Measurements from ENCODE around the gene SPACA9. TPM values are rescaled to one million over a fixed set of nuclear protein-coding genes. Genes with fewer than 3 reads are reported as not detected.

SPACA9 gene
- total and polyA plus RNA-seq, 4 donors = 10.5 to 25.1 (median 16.2) TPM

DNA sequence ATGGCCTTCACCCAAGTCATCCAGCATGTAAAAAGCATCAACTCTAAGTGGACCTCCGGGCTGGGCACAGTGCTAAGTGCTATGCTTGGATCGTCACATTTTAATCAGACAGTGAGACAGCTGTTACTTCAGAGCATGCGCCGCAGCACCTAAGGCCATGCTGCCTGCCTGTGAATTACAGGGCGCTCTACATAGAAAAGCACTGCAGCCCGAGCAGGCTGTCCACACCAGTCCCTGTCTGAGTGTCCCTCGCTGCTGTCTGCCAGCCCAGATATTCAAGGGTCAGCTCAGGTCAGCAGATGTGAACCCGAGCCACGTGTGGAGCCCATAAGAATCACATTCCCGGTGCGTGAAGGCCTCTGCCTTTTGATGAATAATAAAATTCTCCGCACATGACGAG is 37.7 kb upstream of the SPACA9 start:
- Histone ChIP-seq H3K4me3 (no peak overlapping the region), H3K27me3 (ENCODE audit: control insufficient read depth in 3 of 3, insufficient read depth in 3 of 3, low read length in 2 of 3) (no peaks in the 10 kb centered on the region), H3K9ac (ENCODE audit: insufficient read depth in 1 of 2, low read length in 2 of 2) (no peak overlapping the region), H3K36me3 (ENCODE audit: control insufficient read depth in 4 of 4, insufficient read depth in 4 of 4, low read length in 4 of 4) (no peaks in the 10 kb centered on the region), H3K27ac (ENCODE audit: low read depth in 1 of 2, low read length in 1 of 2) (no peak overlapping the region), H3K9me3 (ENCODE audit: control insufficient read depth in 4 of 4, insufficient read depth in 3 of 4, low read length in 3 of 4) (peaks cover 0 to 1% (median 0%) of the 10 kb centered on the region in 4 donors), H3K4me1 (ENCODE audit: control insufficient read depth in 5 of 5, insufficient read depth in 5 of 5, low read length in 5 of 5) (no peaks in the 10 kb centered on the region)
- WGBS, 2 donors = 85 to 90% methylated on average over 13 of the region's 13 CpGs
- DNase-seq (no peak), ATAC-seq (ENCODE audit: insufficient read depth, low FRiP score) (no peak)
- TF ChIP-seq, protein P1, sequence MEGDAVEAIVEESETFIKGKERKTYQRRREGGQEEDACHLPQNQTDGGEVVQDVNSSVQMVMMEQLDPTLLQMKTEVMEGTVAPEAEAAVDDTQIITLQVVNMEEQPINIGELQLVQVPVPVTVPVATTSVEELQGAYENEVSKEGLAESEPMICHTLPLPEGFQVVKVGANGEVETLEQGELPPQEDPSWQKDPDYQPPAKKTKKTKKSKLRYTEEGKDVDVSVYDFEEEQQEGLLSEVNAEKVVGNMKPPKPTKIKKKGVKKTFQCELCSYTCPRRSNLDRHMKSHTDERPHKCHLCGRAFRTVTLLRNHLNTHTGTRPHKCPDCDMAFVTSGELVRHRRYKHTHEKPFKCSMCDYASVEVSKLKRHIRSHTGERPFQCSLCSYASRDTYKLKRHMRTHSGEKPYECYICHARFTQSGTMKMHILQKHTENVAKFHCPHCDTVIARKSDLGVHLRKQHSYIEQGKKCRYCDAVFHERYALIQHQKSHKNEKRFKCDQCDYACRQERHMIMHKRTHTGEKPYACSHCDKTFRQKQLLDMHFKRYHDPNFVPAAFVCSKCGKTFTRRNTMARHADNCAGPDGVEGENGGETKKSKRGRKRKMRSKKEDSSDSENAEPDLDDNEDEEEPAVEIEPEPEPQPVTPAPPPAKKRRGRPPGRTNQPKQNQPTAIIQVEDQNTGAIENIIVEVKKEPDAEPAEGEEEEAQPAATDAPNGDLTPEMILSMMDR (IDR thresholded peaks at IDR 0.05; ENCODE audit: control extremely low read depth, extremely low read depth) = no peak

DNA sequence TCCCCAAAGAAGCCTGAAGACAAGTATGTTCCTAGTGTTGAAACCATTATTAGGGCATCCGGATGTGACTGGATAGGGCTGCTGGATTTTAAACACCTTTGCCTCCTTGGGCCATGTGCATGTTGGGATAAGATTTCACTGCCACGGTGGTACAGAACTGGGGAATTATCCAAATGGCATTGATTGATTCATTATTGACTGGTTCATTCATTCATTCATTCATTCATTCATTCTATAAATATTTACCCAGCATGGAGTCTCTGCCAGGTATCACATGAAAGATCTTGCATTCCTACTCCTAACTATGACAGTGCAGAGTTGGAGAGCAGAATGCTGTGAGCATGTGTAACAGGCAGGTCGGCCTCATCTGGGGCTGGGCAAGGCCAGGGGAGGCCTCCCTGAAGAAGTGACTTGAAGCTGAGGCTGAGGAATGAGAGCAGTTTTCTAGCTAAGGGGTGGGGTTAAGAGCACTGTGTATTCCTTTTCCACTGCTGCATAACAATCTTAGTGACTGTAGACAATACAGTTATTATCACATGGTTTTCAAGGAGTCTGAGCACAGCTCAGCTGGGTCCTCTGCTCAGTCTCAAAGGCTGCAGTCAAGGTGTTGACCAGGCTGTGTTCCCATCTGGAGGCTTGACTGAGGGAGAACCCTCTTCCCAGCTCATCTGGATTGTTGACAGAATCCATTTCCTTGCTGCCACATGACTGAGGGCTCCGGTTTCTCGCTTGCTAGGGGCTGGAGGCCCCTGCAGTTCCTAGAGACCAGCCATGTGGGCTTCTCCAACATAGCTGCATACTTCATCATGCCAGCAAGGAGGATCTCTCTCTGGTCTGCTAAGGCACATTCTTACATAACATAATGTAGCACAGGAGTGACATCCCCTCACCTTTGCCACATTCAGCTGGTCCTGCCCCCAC is 36.3 kb upstream of the SPACA9 start:
- 84 to 91% methylated on average over 5 of the region's 5 CpGs for WGBS, 2 donors
- Histone ChIP-seq H3K4me1 (ENCODE audit: control insufficient read depth in 5 of 5, insufficient read depth in 5 of 5, low read length in 5 of 5) (no peaks in the 10 kb centered on the region), H3K27ac (ENCODE audit: low read depth in 1 of 2, low read length in 1 of 2) (no peak overlapping the region), H3K36me3 (ENCODE audit: control insufficient read depth in 4 of 4, insufficient read depth in 4 of 4, low read length in 4 of 4) (no peaks in the 10 kb centered on the region), H3K27me3 (ENCODE audit: control insufficient read depth in 3 of 3, insufficient read depth in 3 of 3, low read length in 2 of 3) (no peaks in the 10 kb centered on the region), H3K9ac (ENCODE audit: insufficient read depth in 1 of 2, low read length in 2 of 2) (no peak overlapping the region), H3K9me3 (ENCODE audit: control insufficient read depth in 4 of 4, insufficient read depth in 3 of 4, low read length in 3 of 4) (peaks cover 0 to 1% (median 0%) of the 10 kb centered on the region in 4 donors), H3K4me3 (no peak overlapping the region)
- DNase-seq (no peak), ATAC-seq (ENCODE audit: insufficient read depth, low FRiP score) (no peak)
- TF ChIP-seq, protein P1 (IDR thresholded peaks at IDR 0.05; ENCODE audit: control extremely low read depth, extremely low read depth) = no peak

DNA sequence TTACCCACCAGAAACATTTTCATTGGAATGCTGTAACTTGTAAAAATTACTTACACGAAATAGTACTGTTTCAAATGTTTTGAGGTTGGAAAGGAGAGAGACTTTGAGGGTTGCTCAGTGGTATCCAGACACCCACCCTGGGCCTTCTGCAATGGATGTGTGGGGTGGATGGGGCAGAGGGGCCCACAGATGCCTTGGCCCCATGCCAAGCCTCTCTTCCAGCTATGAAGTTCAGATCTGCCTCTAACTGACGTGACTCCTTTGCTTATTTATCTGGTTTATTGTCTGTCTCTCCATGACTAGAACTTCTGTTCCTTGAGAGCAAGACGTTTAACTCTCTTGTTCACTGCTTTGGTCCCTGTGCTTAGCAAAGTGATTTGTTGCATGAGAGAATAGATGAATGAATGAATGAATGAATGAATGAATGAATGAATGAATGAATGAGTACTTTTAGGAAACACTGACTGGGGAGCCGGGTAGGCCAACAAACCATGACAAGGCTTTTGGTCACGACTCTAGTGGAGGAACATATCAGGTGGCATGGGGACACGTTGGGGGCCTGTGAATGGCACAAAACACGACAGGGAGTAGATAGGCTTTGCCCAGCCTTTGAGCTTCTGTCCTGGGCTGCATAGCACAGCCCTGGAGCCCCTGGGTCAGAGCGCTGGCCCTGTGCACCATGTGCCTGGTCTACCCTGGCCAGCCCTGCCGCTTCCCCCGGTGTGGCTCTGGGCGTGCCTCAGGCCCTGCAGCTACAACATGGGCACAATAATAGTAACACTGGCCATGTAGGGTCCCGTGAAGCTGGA is 32.4 kb upstream of the SPACA9 start:
- Histone ChIP-seq H3K9ac (ENCODE audit: insufficient read depth in 1 of 2, low read length in 2 of 2) (no peak overlapping the region), H3K9me3 (ENCODE audit: control insufficient read depth in 4 of 4, insufficient read depth in 3 of 4, low read length in 3 of 4) (no peaks in the 10 kb centered on the region), H3K4me1 (ENCODE audit: control insufficient read depth in 5 of 5, insufficient read depth in 5 of 5, low read length in 5 of 5) (peaks cover 0 to 8% (median 0%) of the 10 kb centered on the region in 5 donors), H3K36me3 (ENCODE audit: control insufficient read depth in 4 of 4, insufficient read depth in 4 of 4, low read length in 4 of 4) (no peaks in the 10 kb centered on the region), H3K27me3 (ENCODE audit: control insufficient read depth in 3 of 3, insufficient read depth in 3 of 3, low read length in 2 of 3) (no peaks in the 10 kb centered on the region), H3K4me3 (no peak overlapping the region), H3K27ac (ENCODE audit: low read depth in 1 of 2, low read length in 1 of 2) (no peak overlapping the region)
- TF ChIP-seq, protein P1 (IDR thresholded peaks at IDR 0.05; ENCODE audit: control extremely low read depth, extremely low read depth) = no peak
- DNase-seq (no peak), ATAC-seq (ENCODE audit: insufficient read depth, low FRiP score) (no peak)
- 85 to 92% methylated on average over 12 of the region's 12 CpGs for WGBS, 2 donors
